Right atrium auricular region (tissue), 2 donors: ENCODE results near the gene CAV3. TPM values are rescaled to one million over a fixed set of nuclear protein-coding genes. Genes with fewer than 3 reads are reported as not detected.

Source experiments
- DNase-seq: peaks from one replicate; pipeline ENCODE4 v3.0.0-alpha.2; 2019; ENCODE audit warnings: low spot score
- H3K27ac ChIP-seq, 2 donors: fragments of 200-600 bp; sonication (generic); 1 replicate in 1 of 2; 2 replicates in 1 of 2; pipeline ENCODE4 v1.5.1; 2016 to 2019
- H3K27me3 ChIP-seq, 2 donors: fragments of 200-600 bp; sonication (generic); one replicate each; pipeline versions ENCODE4 v1.5.1 to v1.6.0; 2017 to 2019
- H3K36me3 ChIP-seq: fragments of 200-600 bp; sonication (generic); one replicate; pipeline ENCODE4 v1.5.1; 2016
- H3K4me1 ChIP-seq, 2 donors: fragments of 200-600 bp; sonication (generic); one replicate each; pipeline versions ENCODE4 v1.5.1 to v1.6.0; 2017 to 2019
- H3K4me3 ChIP-seq, 2 donors: fragments of 200-600 bp; sonication (generic); 1 replicate in 1 of 2; 2 replicates in 1 of 2; pipeline ENCODE4 v1.5.1; 2017 to 2019; ENCODE audit warnings: mild to moderate bottlenecking in 1 of 2, moderate library complexity in 1 of 2
- H3K9me3 ChIP-seq, 2 donors: fragments of 200-600 bp; sonication (generic); one replicate each; pipeline ENCODE4 v1.5.1; 2019
- total RNA-seq, 2 donors: library from RNA; depleted of rRNA; stranded (reverse); fragments of >200 nt; gene quantifications; one replicate each; pipeline ENCODE4 v1.1.0, GENCODE V29; 2016
- TF ChIP-seq, protein P1 (sequence below), 2 donors: fragments of 200-600 bp; sonication (generic); IDR thresholded peaks; one replicate each; pipeline ENCODE4 v1.5.1; 2019; ENCODE audit warnings: antibody characterized with exemption in 2 of 2

The CAV3 gene
- total RNA-seq, 2 donors from 2014 or later, result 16.7 to 22.9 TPM

DNA sequence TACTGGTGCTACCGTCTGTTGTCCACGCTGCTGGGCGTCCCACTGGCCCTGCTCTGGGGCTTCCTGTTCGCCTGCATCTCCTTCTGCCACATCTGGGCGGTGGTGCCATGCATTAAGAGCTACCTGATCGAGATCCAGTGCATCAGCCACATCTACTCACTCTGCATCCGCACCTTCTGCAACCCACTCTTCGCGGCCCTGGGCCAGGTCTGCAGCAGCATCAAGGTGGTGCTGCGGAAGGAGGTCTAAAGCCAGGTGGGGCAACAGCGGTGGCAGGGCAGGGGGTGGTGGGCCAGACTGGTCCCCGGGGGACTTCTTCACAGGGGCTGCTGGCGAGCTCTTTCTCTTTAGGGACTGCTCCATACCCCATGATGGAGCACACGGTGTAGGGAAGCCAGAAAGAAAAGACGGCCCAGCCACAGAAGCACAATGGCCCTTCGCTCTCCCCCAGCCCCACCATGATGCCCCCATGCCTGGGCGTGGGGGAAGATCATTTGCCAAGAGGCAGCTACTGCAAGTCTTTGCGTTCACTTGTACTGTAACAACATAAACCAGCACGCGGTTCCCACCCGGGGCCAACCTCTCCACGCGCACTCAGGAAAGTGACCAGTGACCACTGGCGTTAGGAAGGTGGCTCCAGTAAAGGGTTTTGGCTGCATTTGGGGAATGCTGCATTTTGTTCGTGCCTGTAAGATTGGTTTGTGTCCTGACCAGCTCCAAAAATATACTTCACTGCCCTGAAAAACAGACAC lies 12.2 kb downstream of the CAV3 start:
- peaks cover 6% of the 10 kb centered on the region for H3K36me3 ChIP-seq
- DNase-seq, result no peak
- H3K27me3 ChIP-seq, result no peaks in the 10 kb centered on the region

GRCh38 chr3:8746780-8747345 lies 13.3 kb downstream of the CAV3 start:
- peaks cover 0 to 1% of the 10 kb centered on the region in 2 donors for H3K4me1 ChIP-seq
- no peak overlapping the region for H3K27ac ChIP-seq
- no peak for DNase-seq
- no peaks in the 10 kb centered on the region for H3K9me3 ChIP-seq
- TF ChIP-seq, protein P1, sequence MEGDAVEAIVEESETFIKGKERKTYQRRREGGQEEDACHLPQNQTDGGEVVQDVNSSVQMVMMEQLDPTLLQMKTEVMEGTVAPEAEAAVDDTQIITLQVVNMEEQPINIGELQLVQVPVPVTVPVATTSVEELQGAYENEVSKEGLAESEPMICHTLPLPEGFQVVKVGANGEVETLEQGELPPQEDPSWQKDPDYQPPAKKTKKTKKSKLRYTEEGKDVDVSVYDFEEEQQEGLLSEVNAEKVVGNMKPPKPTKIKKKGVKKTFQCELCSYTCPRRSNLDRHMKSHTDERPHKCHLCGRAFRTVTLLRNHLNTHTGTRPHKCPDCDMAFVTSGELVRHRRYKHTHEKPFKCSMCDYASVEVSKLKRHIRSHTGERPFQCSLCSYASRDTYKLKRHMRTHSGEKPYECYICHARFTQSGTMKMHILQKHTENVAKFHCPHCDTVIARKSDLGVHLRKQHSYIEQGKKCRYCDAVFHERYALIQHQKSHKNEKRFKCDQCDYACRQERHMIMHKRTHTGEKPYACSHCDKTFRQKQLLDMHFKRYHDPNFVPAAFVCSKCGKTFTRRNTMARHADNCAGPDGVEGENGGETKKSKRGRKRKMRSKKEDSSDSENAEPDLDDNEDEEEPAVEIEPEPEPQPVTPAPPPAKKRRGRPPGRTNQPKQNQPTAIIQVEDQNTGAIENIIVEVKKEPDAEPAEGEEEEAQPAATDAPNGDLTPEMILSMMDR (IDR thresholded peaks at IDR 0.05), result no peak
- H3K4me3 ChIP-seq, result no peak overlapping the region
- H3K36me3 ChIP-seq, result peaks cover 6% of the 10 kb centered on the region
- no peaks in the 10 kb centered on the region for H3K27me3 ChIP-seq

More for the DNA sequence above, 12.2 kb downstream of the CAV3 start:
- Histone ChIP-seq H3K4me3 (no peak overlapping the region), H3K9me3 (no peaks in the 10 kb centered on the region), H3K4me1 (peaks cover 0 to 11% of the 10 kb centered on the region in 2 donors), H3K27ac (no peak overlapping the region)
- TF ChIP-seq, protein P1 (IDR thresholded peaks at IDR 0.05), result no peak

DNA sequence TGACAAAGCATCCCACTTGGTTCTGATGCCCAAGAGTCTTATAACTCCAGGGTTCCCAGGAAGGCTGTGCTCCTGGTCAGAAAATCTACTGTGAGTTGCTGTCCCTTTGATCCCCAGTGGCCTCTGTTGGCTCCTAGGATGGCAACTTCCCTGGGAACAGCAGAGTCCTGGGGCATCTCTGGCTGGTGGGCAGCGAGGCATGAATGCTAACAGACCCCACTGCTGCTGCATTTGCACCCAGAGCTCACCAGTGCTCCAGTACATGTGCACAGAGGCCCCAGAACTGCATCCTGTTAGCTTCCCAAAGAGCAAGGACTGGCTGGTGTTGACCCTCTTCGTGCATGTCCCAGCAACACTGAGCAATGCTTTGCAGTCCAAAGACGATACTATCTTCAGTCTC lies 15.7 kb downstream of the CAV3 start:
- no peak overlapping the region for H3K4me3 ChIP-seq
- H3K27ac ChIP-seq, result no peak overlapping the region
- no peak for DNase-seq
- no peaks in the 10 kb centered on the region for H3K4me1 ChIP-seq
- no peaks in the 10 kb centered on the region for H3K9me3 ChIP-seq
- H3K36me3 ChIP-seq, result peaks cover 6% of the 10 kb centered on the region
- no peaks in the 10 kb centered on the region for H3K27me3 ChIP-seq
- TF ChIP-seq, protein P1 (IDR thresholded peaks at IDR 0.05), result no peak

DNA sequence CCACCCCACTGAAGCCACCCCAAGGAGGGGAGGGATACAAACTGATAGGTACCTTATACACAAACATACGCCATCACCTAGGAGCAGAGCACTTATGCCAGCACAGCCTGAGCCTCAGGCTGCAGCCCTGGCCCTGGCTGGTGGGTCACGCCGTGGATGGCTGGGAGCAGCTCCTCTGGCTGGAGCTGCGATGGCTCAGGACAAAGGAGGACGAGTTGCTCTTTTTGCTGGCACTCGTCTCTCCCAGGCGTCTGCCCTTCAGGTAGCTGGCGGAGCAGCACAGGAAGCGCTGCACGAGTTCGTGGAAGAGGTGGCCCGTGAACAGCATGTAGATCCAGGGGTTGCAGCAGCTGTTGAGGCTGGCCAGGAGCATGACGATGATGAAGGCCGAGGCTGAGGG lies 19.2 kb downstream of the CAV3 start:
- TF ChIP-seq, protein P1 (IDR thresholded peaks at IDR 0.05), result no peak
- H3K36me3 ChIP-seq, result no peaks in the 10 kb centered on the region
- H3K4me3 ChIP-seq, result no peak overlapping the region
- no peaks in the 10 kb centered on the region for H3K4me1 ChIP-seq
- H3K9me3 ChIP-seq, result no peaks in the 10 kb centered on the region
- DNase-seq, result no peak
- H3K27ac ChIP-seq, result no peak overlapping the region
- no peaks in the 10 kb centered on the region for H3K27me3 ChIP-seq

GRCh38 chr3:8755097-8755496 lies 21.5 kb downstream of the CAV3 start:
- no peak for DNase-seq
- Histone ChIP-seq H3K4me3 (no peak overlapping the region), H3K27ac (no peak overlapping the region), H3K4me1 (no peaks in the 10 kb centered on the region), H3K36me3 (no peaks in the 10 kb centered on the region), H3K9me3 (no peaks in the 10 kb centered on the region), H3K27me3 (no peaks in the 10 kb centered on the region)
- TF ChIP-seq, protein P1 (IDR thresholded peaks at IDR 0.05), result no peak
